HG02763 (cell line): ENCODE data around the gene VCP.
"Not testable (repeated sequence)": the region's sequence is repeated elsewhere in the genome, so short reads cannot be mapped to it uniquely, and the experiment has no call there.

Experiments used
- ATAC-seq: cut with Tn5 transposase; IDR thresholded peaks from one replicate; pipeline ENCODE4 v1.9.1; 2021; ENCODE audit warnings: mild to moderate bottlenecking, moderate library complexity; ENCODE audit not compliant: unreplicated experiment

Gene VCP

DNA sequence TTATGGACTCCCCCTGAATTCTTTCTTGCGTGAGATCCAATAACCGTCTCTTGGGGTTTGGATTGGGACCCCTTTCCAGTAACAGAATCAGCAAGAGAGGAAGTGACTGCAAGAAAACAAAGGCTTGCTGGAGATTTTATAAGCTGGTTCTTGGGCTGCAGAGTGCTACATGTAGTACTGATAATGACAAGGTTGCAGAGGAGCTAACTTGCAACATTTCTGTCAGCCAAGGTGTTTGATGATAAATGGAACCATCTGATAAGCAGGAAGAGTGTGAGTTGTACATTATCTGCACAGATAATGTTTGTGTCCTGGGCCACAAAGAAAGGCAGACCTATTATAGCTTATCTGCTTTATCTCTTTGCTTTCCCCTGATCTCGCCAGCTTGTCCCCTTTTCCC, 45.8 kb downstream of the VCP start:
- ATAC-seq = no peak

DNA sequence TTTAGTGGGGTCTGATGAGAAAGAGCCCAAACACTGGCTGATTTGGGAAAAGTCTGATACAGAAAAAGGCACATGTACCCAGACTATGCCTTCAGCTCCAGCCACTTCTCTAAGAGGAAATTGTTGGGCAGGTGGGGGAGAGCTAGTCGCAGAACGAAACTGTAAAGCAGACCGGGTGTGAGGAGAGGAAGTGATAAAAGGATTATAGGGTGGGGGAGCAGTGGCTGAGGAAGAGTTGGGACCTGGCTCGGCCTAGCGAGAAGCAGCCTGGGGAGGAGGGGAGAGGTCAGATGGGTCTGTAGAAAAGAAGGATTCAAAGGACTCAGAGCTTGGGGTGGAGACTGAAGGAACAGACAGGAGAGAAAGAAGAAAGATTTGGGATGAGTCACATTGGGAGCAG, 49.0 kb downstream of the VCP start:
- ATAC-seq = not testable (repeated sequence)

- ATAC-seq = no peak
Measured at GRCh38 chr9:35014517-35014916, 57.9 kb downstream of the VCP start.

- ATAC-seq = no peak
Measured at GRCh38 chr9:35010351-35010958, 62.0 kb downstream of the VCP start.
